OCI-LY7 (cell line): ENCODE data around the gene ZNF561. TPM values are rescaled to one million over a fixed set of nuclear protein-coding genes. Genes with fewer than 3 reads are reported as not detected.

Source experiments
- BruUV-seq: library from RNA; stranded (reverse); fragments of 400-500 nt; replicated peaks from 2 replicates; lab custom pipeline; 2021; lab: Mats Ljungman, UMichigan
- CTCF ChIA-PET: fragments of 300-600 bp; sonication (Branson Sonifier 250); formaldehyde crosslinking; loops from one replicate; lab custom pipeline; 2022; ENCODE audit warnings: antibody characterized with exemption; ENCODE audit not compliant: unreplicated experiment; lab: Charles Lee
- POLR2A ChIA-PET: fragments of 300-600 bp; sonication (Branson Sonifier 250); formaldehyde crosslinking; loops from one replicate; lab custom pipeline; 2022; ENCODE audit warnings: antibody characterized with exemption; lab: Charles Lee
- DNase-seq: peaks from one replicate; pipeline ENCODE4 v3.0.0-alpha.2; 2015; ENCODE audit warnings: low spot score
- H2AFZ ChIP-seq: fragments of 200-600 bp; sonication (generic), shearing (Covaris generic); 2 replicates; pipeline ENCODE4 v1.6.1; 2014; ENCODE audit warnings: mild to moderate bottlenecking, antibody characterized with exemption, low read length, moderate library complexity
- H3K27ac ChIP-seq: fragments of 200-600 bp; sonication (generic); 2 replicates; pipeline ENCODE4 v1.5.1; 2014; ENCODE audit warnings: mixed run types, low read depth, mild to moderate bottlenecking, moderate library complexity, low read length, inconsistent platforms; ENCODE audit not compliant: poor library complexity, severe bottlenecking
- H3K36me3 ChIP-seq: fragments of 200-600 bp; sonication (generic); 2 replicates; pipeline ENCODE4 v1.6.1; 2014; ENCODE audit warnings: mild to moderate bottlenecking, antibody characterized with exemption, low read length, moderate library complexity, mixed read lengths; ENCODE audit not compliant: insufficient read depth
- H3K4me1 ChIP-seq: fragments of 200-600 bp; sonication (generic); 2 replicates; pipeline ENCODE4 v1.5.1; 2014; ENCODE audit warnings: mild to moderate bottlenecking, low read length; ENCODE audit not compliant: insufficient read depth, poor library complexity, severe bottlenecking
- H3K4me2 ChIP-seq: fragments of 200-600 bp; sonication (generic); 2 replicates; pipeline ENCODE4 v1.6.1; 2014; ENCODE audit warnings: mild to moderate bottlenecking, low read length
- H3K4me3 ChIP-seq: fragments of 200-600 bp; sonication (generic); 2 replicates; pipeline ENCODE4 v1.5.1; 2014; ENCODE audit warnings: mild to moderate bottlenecking, low read depth, low read length; ENCODE audit not compliant: poor library complexity, severe bottlenecking
- H3K79me2 ChIP-seq: fragments of 200-600 bp; sonication (generic); 2 replicates; pipeline ENCODE4 v1.6.1; 2016; ENCODE audit warnings: low read depth, mild to moderate bottlenecking, low read length, moderate library complexity, mixed read lengths; ENCODE audit not compliant: insufficient read depth
- H3K9me2 ChIP-seq: fragments of 200-600 bp; sonication (generic); 2 replicates; pipeline ENCODE4 v1.6.1; 2016; ENCODE audit warnings: mild to moderate bottlenecking, low read length, mixed read lengths; ENCODE audit not compliant: insufficient read depth
- H3K9me3 ChIP-seq: fragments of 200-600 bp; sonication (generic); 2 replicates; pipeline ENCODE4 v1.6.1; 2014; ENCODE audit warnings: mild to moderate bottlenecking, mixed run types, low read length, mixed read lengths
- H4K20me1 ChIP-seq: fragments of 200-600 bp; sonication (generic); 2 replicates; pipeline ENCODE4 v1.6.1; 2014; ENCODE audit warnings: mild to moderate bottlenecking, antibody characterized with exemption, low read length, moderate library complexity, mixed read lengths; ENCODE audit not compliant: insufficient read depth
- CTCF ChIP-seq: fragments of 200-600 bp; sonication (generic); conservative IDR thresholded peaks from 2 replicates; pipeline ENCODE4 v1.5.1; 2014; ENCODE audit warnings: mild to moderate bottlenecking, antibody characterized with exemption, low read length, moderate library complexity, mixed read lengths
- EZH2phosphoT487 ChIP-seq: fragments of 200-600 bp; sonication (generic); IDR thresholded peaks from 2 replicates; pipeline ENCODE4 v1.6.1; 2018; ENCODE audit warnings: low read depth, borderline replicate concordance, mild to moderate bottlenecking, mixed run types, antibody characterized with exemption, low read length, moderate library complexity, mixed read lengths
- intact Hi-C: fragments of 100-400 bp; cut with micrococcal nuclease; formaldehyde crosslinking; loops from one replicate; pipeline ENCODE4 v1.10.0; 2022; ENCODE audit not compliant: unreplicated experiment
- total RNA-seq, 2 experiments: library from RNA; depleted of rRNA in 1 of 2; stranded (reverse); fragments of >200 nt in 1 of 2; shearing (Covaris generic) in 1 of 2; gene quantifications; 2 replicates each; pipeline ENCODE4 v1.2.3, GENCODE V29; 2014 to 2022

ZNF561 gene
- total RNA-seq, 2 experiments from 2014 or later: 17.3 to 22.2 TPM

DNA sequence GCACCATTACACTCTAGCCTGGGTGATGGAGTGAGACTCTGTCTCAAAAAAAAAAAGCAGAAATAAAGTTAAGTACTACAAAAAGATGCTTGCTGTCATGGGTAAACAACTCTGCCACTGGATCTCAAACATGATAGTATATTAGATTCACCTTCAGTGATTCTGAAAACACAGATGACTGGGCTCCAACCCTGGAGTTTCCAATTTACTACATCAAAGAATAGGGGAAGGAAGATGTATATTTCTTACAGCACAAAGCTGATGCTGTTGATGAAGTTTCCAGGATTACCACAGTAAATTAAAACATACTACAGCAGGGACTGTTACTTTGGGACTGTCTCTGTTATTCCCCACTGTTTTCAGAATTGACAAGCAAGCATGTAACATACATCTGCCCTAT, 5.2 kb downstream of the ZNF561 start:
- CTCF ChIA-PET: no interaction called here

GRCh38 chr19:9610484-9611113, 10.4 kb downstream of the ZNF561 start:
- Histone ChIP-seq H2AFZ (no peak overlapping the region), H3K4me2 (no peak overlapping the region), H3K9me3 (peaks cover 15% of the 10 kb centered on the region; the same call in 1 of the 2 replicates), H4K20me1 (no peaks in the 10 kb centered on the region), H3K4me3 (no peak overlapping the region), H3K36me3 (peaks cover 82% of the 10 kb centered on the region), H3K9me2 (no peaks in the 10 kb centered on the region), H3K4me1 (no peaks in the 10 kb centered on the region), H3K27ac (no peak overlapping the region), H3K79me2 (no peaks in the 10 kb centered on the region)
- POLR2A ChIA-PET: no interaction called here
- CTCF ChIA-PET: no interaction called here
- intact Hi-C loops: no loop called here
- TSS peak; percentile 44 for BruUV-seq
- DNase-seq: no peak
- TF ChIP-seq EZH2phosphoT487 (no peak), CTCF (no peak)

More for the DNA sequence above, 5.2 kb downstream of the ZNF561 start:
- TF ChIP-seq CTCF (no peak), EZH2phosphoT487 (no peak)
- DNase-seq: no peak
- H3K4me2 ChIP-seq: no peak overlapping the region
- H3K9me3 ChIP-seq: no peaks in the 10 kb centered on the region
- peaks cover 13% of the 10 kb centered on the region for H3K79me2 ChIP-seq
- H3K36me3 ChIP-seq: peaks cover 85% of the 10 kb centered on the region
- no peaks in the 10 kb centered on the region for H4K20me1 ChIP-seq
- POLR2A ChIA-PET: no interaction called here
- intact Hi-C loops: no loop called here
- H2AFZ ChIP-seq: no peak overlapping the region
- H3K4me3 ChIP-seq: no peak overlapping the region
- H3K27ac ChIP-seq: no peak overlapping the region
- no peaks in the 10 kb centered on the region for H3K9me2 ChIP-seq
- H3K4me1 ChIP-seq: peaks cover 6% of the 10 kb centered on the region
- BruUV-seq: no TSS peak

- Histone ChIP-seq H3K36me3 (peaks cover 65% of the 10 kb centered on the region), H3K9me3 (peaks cover 15% of the 10 kb centered on the region; the same call in 1 of the 2 replicates), H3K4me1 (no peaks in the 10 kb centered on the region), H2AFZ (no peak overlapping the region), H3K4me3 (no peak overlapping the region), H4K20me1 (no peaks in the 10 kb centered on the region), H3K4me2 (no peak overlapping the region), H3K27ac (no peak overlapping the region), H3K9me2 (no peaks in the 10 kb centered on the region), H3K79me2 (no peaks in the 10 kb centered on the region)
- TF ChIP-seq CTCF (no peak), EZH2phosphoT487 (no peak)
- BruUV-seq: no TSS peak
- DNase-seq: no peak
- intact Hi-C loops: no loop called here
- ChIA-PET POLR2A (interaction anchor here (0.6 kb wide), 1 partner anchor 1115 kb away, joined by 3 read pairs; no protein-coding TSS in a partner anchor), CTCF (no interaction called here)
Measured at GRCh38 chr19:9608912-9609311, 12.1 kb downstream of the ZNF561 start.
